ENCODE measurements around the gene TAOK1.

Gene TAOK1

DNA sequence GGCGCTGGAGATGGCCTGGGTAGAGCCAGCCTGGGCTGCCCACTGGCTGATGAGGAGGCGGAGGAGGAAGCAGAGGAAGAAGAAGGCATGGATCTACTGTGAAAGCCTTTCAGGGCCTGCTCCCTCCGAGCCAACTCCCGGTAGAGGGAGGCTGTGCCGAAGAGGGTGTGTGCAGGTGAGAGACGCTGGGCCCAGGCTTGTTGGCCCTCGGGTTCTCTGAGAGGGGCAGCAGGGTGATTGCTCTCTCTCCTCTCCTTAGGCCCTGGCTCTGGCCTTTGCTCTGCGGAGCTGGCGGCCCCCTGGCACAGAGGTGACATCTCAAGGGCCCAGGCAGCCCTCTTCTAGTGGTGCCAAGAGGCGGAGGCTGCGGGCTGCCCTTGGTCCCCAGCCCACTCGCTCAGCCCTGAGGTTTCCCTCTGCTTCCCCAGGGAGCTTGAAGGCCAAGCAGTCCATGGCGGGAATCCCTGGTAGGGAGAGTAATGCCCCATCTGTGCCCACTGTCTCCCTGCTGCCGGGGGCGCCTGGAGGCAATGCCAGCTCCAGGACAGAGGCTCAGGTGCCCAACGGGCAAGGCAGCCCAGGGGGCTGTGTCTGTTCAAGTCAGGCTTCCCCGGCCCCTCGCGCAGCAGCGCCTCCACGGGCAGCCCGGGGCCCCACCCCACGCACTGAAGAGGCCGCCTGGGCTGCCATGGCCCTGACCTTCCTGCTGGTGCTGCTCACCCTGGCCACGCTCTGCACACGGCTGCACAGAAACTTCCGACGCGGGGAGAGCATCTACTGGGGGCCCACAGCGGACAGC is 181.9 kb downstream of the TAOK1 start:
- DNase-seq (ENCODE audit: low spot score): no peak

DNA sequence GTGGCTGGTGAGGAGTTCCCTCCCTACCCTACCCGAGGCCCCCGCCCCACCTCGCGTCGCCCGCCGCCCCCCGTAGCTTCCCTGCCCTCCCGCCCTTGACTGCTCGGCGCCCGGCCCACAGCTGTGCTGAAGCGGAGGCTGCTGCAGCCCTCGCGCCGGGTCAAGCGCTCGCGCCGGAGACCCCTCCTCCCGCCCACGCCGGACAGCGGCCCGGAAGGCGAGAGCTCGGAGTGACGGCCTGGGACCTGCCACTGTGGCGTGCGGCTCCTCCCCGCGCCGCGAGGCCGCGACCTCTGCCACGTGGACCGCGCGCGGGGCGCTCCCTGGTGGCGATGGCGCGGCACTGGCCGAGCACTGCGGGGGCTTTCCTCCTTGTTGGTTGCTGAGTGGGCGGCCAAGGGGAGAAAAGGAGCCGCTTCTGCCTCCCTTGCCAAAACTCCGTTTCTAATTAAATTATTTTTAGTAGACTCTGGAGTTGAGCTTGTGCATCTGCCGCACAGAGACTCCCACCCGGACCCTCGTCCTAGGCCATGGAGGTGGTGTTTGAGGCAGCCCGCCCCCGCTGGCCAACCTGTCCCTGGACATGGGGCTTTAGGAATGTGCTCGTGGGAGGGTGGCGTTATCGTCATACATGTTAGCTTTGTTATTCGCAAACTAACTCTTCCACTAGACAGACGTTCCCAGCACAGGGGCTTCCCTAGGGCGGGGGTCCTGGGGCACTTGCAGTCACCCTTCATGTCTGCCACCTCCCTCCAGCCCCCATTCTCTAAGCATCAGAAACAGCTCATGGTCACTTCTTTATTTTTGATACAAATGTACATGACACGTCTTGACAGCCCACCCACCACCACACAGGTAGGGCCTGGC is 182.8 kb downstream of the TAOK1 start:
- no peak for DNase-seq (ENCODE audit: low spot score)

DNA sequence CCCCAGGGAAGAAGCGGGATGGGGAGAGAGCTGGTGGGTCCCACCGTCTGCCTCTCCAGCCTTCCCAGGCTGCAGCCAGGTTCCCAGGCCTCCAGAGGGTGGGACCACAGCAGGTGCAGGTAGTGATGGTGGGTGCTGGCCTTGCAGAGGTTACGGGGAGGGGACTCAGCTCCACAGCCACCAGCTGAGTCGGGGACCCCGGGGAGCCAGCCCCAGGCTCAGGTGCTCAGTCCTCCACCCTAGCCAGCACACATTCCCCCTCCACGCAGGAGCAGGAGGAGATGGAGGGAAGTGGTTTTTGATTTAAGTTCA is 183.4 kb downstream of the TAOK1 start:
- no peak for DNase-seq (ENCODE audit: low spot score)

DNA sequence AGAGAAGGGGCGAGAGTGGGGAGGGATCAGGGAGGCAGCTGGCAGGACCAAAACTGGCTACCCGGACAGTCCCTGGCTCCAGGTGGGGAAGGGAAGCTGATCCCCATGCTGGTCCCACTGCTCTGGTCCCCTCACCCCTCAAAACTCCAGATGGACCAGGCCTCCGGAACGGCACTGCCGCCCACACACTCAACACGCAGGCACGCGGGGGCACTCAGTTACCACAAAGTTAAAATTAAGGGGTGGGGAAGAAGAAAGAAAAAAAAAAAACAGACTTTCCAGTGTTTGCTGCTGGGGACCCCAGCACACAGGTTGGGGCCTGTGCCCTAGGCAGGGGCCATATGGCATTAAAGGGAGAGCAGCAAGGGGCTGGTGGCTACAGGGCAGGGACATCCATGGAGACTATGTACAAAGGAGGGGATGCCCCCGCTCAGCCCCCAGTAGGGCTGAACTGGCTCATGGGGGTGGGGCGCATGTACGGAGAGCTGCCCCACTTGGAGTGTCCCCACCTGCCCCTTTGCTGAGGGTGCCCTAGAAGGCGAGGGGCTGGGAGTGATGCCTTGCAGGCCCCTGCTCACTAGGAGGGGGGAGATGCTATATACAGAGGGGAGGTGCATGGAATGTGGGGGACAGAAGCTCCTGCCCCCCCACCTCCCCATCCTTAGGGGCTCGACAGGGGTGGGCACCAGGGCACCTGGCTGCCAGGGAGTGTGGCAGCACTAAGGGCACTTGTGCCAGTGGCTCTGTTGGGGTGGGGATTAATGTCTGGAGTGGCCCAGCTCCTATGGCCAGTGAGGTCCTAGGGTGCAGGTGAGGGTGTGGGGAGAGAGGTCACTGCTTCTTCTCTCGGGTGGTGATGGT is 183.9 kb downstream of the TAOK1 start:
- no peak for DNase-seq (ENCODE audit: low spot score)

DNA sequence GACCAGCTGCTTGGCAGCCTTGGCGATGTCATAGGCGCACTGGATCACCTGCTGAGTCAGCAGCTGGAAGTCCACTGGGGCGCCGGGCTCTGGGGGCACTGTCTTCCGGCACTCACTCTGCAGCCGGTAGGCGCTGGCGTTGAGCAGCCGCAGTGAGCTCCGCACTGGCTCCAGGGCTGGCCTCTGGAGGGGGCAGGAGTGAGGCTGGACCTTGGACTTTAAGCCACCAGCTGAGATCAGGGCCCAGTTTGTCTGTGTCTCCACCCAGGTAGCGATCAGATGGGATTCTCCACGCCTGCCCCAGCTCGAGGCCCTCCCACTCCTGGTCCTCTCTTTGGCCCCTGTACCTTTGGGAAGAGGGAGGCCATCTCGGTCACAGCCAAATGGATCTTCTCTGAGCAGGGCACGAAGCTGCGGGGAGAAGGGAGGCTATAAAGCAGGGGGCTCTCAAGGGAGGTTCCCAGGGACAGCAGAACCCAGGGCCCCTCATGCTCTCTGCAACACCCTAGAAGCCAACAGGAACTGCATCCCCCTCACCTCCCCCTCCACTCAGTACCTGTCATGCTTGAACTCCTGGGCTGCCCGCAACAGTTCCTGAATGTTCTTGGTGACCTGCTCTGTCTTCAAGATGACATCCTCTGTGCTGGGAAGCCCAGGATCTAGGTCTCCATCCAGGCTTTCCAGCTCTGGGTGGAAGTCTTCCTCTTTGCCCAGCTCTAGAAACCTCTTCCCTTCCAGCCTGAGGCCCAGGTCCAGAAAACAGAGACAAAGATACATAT is 184.8 kb downstream of the TAOK1 start:
- no peak for DNase-seq (ENCODE audit: low spot score)

DNA sequence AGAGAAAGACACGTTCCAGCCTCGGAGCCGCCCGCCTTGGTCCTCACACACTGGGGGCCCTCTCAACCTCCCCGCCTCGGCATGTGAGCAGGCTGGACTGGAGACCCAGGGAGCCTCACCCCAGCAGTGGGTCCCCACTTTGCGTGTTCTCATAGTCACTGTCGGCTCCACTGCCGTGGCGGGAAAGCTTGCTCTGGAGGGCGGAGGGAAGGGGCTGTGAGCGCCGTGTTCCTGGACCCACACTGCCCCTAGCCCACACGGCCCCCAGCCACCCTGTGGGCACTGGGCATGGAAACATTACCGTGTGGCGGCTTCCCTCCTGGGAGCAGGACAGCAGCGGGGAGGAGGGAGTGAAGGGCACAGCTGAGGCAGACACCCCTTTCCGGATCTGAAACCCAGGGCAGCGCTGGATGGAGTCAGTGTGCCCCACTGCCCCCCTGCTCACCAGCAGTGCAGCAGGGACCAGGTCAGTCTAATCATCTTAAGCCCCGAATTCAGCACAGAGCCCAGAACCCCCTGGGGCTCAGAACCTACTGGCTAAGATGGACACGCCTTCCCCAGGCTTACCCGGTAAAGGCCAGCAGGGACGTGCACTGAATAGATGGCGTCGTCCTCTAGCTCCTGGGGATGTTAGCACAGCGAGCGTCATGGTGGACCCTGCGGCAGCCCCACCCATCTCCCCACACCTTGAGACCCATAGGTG is 185.5 kb downstream of the TAOK1 start:
- no peak for DNase-seq (ENCODE audit: low spot score)

DNA sequence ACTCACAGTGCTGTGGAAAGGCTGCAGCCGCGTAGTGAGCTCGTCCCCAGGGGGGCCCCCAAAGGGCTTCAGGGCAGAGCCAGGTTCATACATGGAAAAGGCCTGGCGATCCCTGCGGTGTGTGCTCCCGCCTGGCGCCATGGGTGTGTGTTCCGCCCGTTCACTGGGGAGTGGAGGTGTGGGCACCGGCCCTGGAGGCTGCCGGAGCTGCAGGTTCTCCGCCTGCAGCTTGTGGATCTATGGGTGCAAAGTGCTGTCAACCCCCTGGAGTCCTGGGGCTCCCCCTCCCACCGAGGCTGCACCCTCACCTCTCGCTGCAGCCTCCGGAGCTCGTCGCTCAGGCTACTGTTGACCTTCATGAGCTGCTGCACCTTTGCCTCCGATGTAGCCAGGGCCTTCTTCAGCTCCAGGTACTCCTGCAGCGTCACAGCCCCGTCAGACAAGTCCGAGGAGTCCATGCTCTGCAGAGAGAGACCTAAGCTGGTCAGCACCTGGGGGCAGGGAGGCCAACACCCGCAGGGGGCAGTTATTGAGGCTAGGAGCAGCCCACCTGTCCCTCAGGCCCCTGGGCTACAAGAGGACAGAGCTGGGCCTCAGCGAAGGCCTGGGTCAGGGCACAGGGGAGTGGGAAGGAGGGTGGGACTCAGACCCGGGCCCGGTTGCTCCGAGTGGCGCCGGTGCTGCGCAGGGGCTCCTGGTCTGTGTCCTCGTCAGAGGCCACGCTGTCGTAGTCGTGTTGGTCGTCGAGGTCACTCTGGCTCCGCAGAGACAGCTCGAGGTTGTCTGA is 186.2 kb downstream of the TAOK1 start:
- no peak for DNase-seq (ENCODE audit: low spot score)

DNA sequence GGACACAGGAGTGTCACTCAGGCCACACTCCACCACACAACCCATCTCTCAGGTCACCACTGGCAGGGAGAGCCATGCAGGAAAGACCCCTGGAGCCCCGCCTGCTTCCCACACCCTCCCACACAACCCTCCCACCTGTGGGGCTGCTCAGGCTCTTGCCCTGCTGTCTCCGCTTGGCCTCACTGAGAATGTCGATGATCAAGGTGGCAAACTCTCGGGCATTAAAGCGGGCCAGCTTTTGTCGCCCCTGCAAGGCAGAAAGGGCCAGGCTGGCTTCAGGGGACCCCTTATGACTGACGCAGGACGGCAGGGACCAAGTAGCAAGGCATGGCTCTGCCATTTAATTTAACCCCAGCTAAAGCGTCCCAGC is 186.8 kb downstream of the TAOK1 start:
- DNase-seq (ENCODE audit: low spot score): no peak

DNA sequence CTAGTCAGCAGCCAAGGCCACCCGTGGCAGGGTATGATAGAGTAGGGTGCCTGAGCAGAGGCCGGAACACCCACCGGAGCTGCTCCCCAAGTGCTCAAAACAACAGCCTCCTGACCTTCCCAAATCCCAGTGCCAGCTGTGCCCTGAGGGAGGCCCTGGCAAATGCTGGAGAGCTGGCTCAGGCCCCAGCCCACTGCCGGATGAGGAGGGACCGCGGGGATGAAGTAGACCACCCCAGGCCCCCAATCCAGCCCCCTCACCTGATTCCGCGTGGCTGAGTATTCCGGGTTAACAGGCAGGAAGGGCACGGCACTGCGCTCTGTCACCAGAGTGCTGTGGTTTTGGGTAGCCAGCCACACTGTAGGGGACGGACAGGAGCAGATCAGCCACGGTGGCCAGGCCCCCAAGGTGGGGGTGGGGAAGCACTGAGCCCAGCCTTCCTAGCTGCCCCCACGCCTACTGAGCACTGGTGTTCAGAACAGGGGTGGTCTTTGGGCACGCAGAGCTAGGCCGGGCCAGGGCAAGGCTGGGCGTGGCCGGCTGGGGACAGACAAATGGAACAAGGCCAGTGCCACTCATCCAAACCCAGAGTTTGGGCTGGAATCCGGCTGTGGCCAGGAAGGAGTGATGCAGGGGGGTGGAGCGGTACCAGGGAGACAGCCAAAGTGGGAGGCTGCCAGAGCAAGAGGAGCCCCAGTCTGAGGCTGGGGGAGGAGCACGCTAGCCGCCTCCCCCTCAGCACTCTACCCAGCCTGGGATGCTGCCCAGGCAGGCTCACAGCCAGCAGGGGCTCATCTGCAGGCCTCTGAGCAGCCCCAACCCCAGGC is 187.4 kb downstream of the TAOK1 start:
- no peak for DNase-seq (ENCODE audit: low spot score)

DNA sequence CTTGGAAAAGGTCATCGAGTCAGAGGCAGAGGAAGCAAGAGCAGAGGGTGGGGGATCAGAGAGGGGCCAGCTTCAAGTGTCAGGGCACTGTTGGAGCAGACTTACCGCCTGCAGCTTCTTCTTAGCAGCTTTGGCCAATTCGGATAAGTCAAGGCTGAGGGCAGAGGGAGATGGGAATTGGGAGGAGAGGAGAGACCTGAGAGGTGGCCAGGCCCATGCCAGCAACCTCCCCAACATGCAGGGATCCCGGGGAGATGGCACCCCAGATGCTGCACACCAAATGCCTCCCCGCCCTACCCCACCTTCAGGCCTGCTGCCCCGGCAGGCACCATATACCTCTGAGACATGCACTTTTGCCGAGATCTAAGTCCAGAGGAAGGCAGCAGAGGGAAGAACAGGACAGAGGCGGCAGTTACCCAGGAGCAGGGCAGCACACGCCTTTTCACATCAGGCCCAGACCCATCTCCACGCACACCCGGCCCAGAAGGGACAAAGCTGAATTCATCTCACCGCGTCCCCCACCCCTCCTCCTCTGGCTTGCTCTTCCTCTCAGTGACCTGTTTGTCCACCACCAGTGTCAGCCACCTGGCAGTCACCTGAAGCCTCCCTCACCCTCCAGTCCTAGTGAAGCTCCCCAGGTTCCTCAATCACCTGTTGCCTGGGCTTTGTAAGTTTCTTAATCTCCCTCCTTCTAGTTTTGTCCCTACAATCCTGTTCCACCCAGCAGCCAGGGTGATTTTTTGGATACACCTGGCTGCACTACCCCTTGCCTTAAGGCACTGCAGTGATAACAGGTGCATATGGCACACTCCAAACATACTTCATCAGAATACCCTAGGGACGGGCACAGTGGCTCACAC is 188.7 kb downstream of the TAOK1 start:
- no peak for DNase-seq (ENCODE audit: low spot score)

DNA sequence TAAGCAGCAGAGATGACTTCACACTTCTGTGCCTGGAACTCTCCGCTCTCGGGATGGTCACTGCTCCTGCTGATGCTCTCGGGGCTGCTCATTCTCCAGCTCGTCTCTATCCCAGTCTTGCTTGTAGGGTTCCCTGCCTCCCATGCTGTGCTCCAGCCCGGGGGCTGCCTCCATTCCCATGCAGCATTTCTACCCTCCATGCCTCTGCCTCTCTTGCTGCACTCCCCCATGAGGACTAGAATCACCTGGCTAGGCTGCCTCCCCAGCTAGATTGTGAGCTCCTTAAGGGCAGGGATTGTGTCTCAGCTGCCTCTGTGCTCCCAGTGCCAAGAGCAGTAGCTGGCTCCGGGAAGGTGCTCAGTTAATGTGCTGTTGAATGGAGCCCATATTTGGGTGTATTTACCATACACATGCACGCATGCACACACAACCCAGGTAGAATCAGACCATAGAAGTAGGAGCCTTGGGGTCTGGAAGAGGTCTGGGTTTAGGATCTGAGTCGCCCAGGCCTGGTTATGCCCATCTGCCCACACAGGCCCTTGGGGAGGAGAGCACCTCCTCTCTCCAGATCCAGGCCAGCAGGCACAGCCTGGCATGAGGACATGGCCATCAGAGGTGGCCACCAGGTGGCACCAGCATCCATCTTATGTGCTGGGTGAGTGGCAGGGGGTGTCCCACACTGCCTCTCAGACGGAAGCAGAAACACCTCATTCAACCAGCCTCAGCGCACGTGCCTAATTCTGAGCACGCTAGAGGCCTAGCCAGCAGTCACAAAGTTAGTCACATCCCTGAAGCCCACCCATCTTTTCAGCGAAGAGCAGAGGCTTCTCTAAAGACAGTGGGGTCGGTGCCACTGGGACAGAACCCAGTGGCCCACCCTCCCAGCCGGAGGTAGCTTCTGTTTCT is 190.0 kb downstream of the TAOK1 start:
- DNase-seq (ENCODE audit: low spot score): peak; percentile 61

DNA sequence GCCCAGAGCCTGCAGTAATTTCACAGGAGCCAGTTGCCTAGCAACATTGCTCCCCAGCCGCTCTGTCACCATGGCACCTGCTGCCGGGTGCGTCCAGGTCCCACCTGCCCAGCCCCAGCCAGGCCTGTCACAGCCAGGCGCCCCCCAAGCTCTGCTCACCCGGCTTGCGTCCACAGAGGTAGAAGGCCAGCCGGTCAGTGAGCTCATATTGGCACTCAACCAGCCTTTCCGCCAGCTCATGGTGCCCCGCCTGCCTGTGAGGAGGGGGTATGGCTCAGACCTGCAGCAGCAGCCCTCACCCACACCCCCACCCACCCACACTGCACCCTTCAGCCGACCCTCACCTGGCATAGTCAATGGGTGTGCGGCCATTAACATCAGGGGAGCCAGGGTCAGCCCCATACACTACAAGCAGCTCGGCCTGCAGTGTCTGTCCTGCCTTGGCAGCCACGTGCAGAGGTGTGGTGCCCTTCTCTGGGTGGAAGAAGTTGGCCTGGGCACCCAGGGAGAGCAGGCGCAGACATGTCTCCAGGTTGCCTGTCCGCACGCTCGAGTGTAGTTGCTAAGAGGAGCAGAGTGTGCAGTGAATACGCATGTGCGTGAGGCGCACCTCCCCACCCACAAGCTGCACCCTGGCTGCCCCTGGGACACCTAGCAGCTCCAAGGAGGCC is 191.6 kb downstream of the TAOK1 start:
- no peak for DNase-seq (ENCODE audit: low spot score)

DNA sequence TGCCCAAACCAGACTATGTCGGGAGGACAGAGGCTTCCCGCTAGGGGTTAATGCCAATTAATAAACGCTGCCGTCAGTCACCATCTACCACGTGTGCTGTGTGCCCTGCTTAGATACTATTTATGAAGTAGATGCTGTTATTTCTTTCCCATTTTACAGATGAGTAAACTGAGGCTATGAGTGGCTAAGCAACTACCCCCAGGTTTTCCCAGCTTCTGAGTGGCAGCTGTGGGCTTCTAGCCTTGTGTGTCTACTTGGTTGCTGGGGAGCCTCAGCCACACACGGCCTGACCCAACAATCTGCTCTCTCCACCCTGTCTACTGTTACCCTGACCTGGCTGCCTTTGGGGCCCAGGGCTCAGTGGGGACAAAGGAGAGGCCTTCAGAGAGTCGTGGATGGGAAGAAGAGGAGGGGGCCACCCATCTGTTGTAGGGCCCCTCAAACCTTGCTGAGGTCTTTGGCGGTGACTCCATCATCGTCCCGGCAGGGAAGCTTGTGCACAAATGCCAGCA is 192.1 kb downstream of the TAOK1 start:
- DNase-seq (ENCODE audit: low spot score): no peak

DNA sequence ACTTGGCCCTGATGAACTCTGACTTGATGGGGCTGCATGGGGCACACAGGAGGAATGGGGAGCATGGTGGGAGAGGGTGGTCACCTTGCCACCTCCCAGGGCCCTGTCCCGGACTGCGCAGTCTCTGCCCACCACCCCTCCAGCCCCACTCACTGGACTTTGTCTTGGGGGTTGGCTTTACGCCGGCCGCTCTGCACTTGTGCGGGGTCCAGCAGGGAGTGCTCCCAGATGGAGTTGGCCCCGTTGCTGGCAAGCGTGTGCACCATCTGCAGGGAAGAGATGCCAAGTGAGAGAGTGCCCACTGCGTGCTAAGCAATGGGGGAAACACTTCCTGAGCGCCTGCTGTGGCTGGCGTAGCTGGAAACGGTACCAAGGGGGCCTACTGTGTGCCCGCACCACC is 192.6 kb downstream of the TAOK1 start:
- DNase-seq (ENCODE audit: low spot score): no peak

DNA sequence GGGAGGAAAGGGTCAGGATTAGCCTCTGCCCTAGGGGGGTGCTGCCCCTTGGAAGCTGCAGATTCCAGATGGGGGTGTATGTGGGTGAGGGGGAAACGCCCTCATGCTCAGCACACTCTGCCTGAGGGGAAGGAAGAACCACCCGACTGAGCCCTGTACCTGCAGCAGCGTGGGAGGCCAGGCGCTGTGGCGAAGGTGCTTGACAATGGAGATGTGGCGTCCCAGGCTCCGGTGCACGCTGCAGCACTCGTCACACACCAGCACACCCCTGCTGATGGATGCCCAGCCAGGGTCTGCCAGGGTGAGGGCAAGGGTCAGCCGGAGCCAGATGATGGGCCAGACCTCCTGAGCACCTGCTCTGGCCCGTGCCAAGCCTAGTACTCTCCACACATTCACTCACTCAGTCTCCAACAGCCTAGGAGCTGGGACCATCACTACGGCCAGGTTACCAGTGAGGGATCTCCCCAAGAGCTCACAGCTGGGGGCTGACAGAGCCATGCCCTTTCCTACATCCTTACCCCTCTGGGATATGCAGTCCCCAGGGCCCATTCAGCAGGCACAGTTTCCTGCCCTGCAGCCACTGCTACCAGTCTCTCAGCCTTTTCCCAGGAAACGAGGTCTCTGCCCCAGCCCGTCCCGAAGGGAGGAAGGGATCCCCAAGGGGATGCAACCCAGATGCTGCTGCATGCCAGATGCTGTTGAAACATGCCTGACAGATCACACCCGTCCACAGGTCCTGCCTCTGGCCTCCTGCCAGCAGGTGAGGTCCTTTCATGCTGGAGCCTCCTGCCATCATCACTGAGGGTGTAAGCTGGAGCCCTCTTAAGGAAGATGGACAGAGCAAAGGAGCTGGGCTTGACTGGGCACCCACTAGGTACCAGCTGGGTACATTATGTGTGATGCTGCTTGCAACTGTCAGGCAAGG is 193.4 kb downstream of the TAOK1 start:
- DNase-seq (ENCODE audit: low spot score): no peak

Data from LoVo (cell line).